HG03520 (cell line): Measurements from ENCODE around the gene XAGE3.
"Not testable (repeated sequence)": the region's sequence is repeated elsewhere in the genome, so short reads cannot be mapped to it uniquely, and the experiment has no call there.

ENCODE experiments used
- ATAC-seq: cut with Tn5 transposase; IDR thresholded peaks from one replicate; pipeline ENCODE4 v1.9.1; 2021; ENCODE audit warnings: mild to moderate bottlenecking, moderate library complexity; ENCODE audit not compliant: unreplicated experiment

XAGE3 gene

DNA sequence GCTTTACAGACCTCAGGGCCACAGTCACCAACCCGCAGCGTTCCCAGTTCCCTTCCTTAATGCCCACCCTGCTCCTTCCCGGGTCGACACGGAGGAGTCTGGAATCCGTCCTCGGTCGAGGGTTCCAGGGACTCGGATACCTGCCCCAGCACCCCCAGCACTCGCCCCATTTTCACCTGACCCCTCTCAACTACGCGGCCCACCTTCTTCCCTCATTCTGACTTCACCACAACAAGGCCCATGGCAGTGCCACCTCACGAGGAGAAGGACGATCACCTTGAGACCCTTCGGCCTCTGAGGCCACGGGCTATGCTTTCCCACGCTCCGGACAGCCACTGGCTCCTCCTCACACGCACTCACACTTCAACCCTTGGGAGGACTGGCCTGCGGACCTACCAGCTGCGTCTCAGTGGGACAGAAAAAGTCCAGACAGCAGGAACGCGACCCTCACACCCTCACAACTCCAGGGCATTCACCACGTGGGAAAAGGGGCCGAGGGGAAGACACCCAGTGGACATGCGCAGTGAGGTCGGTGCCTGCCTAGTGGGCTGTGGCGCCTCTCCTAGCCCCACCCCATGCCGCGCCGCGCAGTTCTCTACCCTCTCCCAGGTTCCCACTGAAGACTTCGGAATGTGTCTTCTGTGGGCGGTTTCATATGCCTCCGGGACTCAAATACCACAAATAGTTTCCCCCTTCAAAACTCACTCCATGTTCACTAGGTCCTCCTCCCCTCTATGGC is at the start of gene XAGE3:
TSS of gene XAGE3 (minus strand) at position 474 of the 739 bp plus-strand sequence. CDS start 950 bp downstream, outside the sequence.
- ATAC-seq = no peak

GRCh38 chrX:52914704-52915103 is 46.8 kb upstream of the XAGE3 start:
- ATAC-seq = not testable (repeated sequence)

DNA sequence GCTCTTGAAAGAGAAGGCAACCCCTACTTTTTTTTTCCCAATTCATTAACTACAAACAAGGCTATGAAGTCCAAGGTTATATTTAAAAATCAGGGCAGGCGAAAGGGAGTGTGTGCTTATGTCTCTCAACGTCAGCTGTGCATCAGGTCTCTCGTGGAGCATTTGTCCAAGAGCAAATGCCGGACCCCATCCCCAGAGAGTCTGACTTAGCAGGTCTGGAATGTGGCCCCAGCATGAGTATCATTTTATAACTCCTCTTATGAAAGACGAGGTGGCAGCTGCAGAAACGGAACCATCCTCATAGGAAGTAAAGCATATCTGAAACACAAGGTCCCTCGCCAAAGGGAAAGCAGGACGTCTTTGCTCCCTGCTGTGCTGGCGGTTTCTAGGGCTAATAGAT is 45.8 kb upstream of the XAGE3 start:
- ATAC-seq = not testable (repeated sequence)

DNA sequence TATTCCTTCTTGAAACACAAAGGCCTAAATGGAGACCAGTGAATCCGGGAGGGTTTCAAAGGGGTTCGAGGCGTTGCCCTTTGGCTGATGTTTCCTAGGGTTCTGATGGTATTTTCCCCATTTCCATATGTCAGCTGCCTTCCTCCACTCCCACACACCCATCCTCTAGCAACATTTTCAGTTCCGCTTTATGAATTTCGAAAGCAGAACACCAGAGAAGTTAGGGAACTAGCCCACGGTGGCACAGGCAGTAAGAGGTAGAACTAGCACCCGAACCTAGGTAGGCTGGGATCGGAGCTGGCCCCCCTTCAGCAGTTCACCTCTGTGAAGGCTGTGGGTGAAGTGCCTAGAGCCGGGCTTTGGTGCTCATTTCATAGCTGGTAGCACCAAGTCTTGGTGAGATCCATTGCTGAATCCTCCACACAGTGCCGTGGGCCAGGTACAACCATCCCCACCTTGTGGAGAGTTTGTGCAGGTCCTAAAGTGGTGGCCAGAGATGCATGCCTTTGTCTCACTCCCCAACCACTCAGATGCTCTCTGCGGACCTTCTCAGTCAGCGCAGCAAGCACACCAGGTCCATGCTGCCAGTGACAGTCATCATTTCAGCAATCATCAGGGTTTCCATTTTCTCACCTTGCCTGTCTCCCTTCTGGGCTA is 41.6 kb upstream of the XAGE3 start:
- not testable (repeated sequence) for ATAC-seq

DNA sequence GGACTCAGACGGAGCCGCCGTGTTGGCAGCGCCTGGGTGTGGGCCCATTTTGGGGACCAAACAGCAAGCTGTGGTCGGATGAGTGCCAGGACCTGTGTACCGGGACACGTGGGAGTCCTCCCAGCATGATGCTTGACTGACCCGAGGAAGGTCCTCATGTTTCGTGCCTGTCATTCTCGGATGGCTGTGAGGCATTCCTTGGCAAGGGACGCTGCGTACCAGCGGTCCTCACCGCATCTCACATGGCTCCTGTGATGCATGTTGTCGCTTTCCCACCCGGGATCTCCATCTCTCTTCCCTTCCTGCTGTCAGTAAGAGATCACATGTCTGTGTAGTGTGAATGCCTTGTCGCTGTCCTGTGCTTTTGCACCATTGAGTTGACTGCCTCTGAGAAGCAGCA is 40.0 kb upstream of the XAGE3 start:
- ATAC-seq = not testable (repeated sequence)

GRCh38 chrX:52907137-52907536 is 39.3 kb upstream of the XAGE3 start:
- ATAC-seq = not testable (repeated sequence)

DNA sequence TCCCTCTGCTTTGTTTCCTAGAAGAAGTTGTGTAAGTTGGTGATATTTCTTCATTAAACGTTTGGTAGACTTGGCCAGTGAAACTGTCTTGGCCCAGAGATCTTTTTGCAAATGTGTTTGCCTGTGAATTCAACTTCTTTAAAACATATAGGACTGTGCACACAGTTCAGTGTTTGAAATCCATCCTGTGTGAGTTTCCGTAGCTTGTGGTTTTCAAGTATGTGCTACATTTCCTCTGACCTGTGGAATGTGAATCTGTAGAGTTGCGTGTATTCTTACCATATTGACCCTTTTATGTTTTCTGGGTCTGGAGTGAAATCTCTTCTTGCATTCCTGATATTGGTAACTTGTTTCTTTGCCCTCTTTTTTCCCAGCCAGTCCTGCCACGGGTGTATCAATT is 38.2 kb upstream of the XAGE3 start:
- ATAC-seq = not testable (repeated sequence)

- ATAC-seq = not testable (repeated sequence)
Observed at GRCh38 chrX:52905531-52905930, 37.6 kb upstream of the XAGE3 start.

DNA sequence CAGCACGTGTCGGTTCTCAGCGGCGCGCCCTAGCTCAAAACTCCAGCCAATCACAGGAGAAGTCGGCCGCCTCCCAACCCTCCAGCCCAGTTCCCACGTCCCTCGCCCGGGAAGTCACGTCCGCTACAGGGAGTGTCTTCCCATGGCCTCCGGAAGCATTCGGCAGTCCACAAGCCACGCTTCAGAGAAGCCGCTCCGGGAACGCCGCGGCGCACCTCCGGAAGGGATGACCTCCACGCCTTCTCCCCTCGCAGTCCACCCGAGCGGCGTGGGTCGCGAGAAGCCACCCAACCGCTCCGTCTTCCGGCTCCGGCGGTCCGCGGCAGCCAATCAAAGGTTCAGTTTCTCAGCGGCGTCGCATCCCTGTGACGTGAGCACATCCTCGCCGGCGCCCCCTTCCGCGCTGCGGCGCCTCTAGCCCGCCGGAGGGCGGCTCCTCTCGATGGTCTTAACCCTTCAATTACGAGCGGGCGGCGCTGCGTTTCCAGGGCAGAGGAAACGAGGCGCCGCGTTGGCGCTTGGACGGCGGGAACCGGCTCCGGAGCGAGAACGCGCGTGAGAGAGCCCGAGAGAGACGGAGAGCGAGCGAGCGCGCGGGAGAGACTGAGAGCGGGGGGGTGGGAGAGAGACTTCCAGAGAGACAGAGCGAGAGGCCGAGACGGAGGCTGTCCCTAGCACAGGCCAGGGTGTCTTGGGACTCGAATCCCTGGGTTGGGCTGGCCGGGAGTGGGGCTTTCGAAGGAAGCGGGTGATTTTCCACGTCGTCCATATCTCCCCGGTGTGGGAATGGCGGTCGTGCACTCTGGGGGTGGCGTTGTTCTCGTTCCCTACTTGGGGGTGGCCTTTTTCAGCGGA is 29.2 kb upstream of the XAGE3 start, which contains the start of gene FAM156B:
TSS of gene FAM156B (plus strand) at position 476 of the 855 bp plus-strand sequence. CDS start 9,896 bp downstream, outside the sequence.
- peak; percentile 86 for ATAC-seq

- ATAC-seq = peak; percentile 8
Observed at GRCh38 chrX:52896438-52896837, 28.6 kb upstream of the XAGE3 start.

GRCh38 chrX:52888090-52888489 is 20.2 kb upstream of the XAGE3 start:
- ATAC-seq = not testable (repeated sequence)

DNA sequence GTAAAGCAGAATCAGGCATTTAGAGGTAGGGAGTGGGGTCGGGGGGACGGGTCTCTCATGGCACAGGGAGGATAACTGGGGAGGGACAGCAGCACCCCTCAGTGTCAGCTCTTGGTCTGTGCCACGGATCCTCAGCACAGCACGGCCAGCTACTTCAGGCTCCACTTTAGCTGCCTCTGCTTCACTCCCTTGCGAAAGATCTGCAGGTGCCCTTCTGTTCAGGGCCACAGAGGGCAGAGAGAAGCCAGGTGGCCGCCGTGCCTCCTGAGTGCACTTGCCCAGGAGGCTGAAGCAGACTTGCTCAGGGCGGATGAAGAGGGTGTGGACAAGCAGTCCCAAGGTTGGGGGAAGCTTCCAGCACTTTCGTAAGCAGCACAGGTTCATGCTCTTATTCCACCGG is 19.6 kb upstream of the XAGE3 start:
- ATAC-seq = not testable (repeated sequence)

DNA sequence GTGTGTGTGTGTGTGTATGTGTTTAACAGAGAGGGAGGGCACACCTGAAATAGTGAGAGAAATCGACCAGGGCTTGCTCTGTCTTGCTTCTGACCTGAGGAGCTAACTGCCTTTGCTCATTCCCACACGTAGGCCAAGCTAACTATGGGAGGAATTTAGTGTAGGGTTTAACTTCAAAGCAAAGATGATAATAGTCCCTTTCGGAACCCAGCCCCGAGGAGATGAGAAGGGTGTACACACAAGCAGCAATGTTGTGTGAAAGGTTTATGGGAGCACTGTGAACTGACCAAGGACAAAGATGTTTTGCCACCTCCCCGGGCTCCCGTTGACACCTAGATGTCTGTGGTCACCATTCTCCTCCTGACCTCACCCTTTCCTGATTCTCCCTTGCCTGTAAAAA is 8.5 kb upstream of the XAGE3 start:
- not testable (repeated sequence) for ATAC-seq

GRCh38 chrX:52875436-52875835 is 7.6 kb upstream of the XAGE3 start:
- ATAC-seq = not testable (repeated sequence)

GRCh38 chrX:52874661-52875060 is 6.8 kb upstream of the XAGE3 start:
- ATAC-seq = no peak

DNA sequence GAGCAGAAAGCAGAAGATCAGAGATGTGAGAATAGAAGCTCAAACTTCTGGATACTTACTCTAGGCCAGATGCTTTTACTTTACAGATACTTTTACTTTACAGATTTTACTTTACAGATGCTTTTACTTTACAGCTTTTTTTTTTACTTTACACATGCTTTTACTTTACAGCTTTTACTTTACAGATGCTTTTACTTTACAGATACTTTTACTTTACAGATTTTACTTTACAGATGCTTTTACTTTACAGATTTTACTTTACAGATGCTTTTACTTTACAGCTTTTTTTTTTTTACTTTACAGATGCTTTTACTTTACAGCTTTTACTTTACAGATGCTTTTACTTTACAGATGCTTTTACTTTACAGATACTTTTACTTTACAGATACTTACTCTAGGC is 5.9 kb upstream of the XAGE3 start:
- not testable (repeated sequence) for ATAC-seq

GRCh38 chrX:52870046-52870445 is 2.2 kb upstream of the XAGE3 start:
- no peak for ATAC-seq

GRCh38 chrX:52865343-52865998 is 2.4 kb downstream of the XAGE3 start:
- ATAC-seq = no peak

GRCh38 chrX:52856991-52857525 is 10.8 kb downstream of the XAGE3 start:
- not testable (repeated sequence) for ATAC-seq

- no peak for ATAC-seq
Observed at GRCh38 chrX:52852110-52852860, 15.6 kb downstream of the XAGE3 start.
